ENCODE data around the gene TNIP2. TPM values are rescaled to one million over a fixed set of nuclear protein-coding genes. Genes with fewer than 3 reads are reported as not detected.

The TNIP2 gene
- total and polyA plus RNA-seq, 9 donors: 15.7 to 19.6 (median 17.7) TPM

- peaks cover 4% of the 10 kb centered on the region for H3K4me1 ChIP-seq (ENCODE audit: control insufficient read depth, insufficient read depth, low read length)
- 88% methylated on average over 4 of the region's 5 CpGs for WGBS (ENCODE audit: insufficient coverage)
- no peak for DNase-seq
- no peaks in the 10 kb centered on the region for H3K27me3 ChIP-seq (ENCODE audit: control insufficient read depth, insufficient read depth, low read length)
- H3K27ac ChIP-seq (ENCODE audit: low read length): no peak overlapping the region
- H3K4me3 ChIP-seq (ENCODE audit: low read length): no peak overlapping the region
- H3K9me3 ChIP-seq (replicated peaks; ENCODE audit: control insufficient read depth, low read depth, low read length): no peaks in the 10 kb centered on the region
- H3K36me3 ChIP-seq (ENCODE audit: control insufficient read depth, insufficient read depth, low read length): peaks cover 31% of the 10 kb centered on the region
These were observed 40.7 kb downstream of the TNIP2 start for GRCh38 chr4:2715426-2715825.

DNA sequence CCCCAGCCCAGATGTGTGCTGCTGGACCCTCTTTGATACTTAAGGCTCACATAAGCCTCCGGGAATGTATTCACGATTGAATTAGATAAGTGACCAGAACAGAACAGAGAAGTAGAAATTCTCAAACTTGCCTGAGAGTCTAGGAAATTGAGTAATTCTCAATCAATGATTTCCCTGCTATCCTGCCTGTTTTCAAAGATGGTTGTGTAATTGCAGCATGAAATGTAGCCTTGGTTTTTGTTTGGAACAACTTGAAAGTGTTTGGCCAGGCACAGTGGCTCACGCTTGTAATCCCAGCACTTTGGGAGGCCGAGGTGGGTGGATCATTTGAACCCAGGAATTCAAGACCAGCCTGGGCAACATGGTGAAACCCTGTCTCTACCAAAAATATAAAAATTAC is 41.2 kb downstream of the TNIP2 start:
- Histone ChIP-seq H3K36me3 (ENCODE audit: control insufficient read depth, insufficient read depth, low read length) (peaks cover 28% of the 10 kb centered on the region), H3K4me3 (ENCODE audit: low read length) (no peak overlapping the region), H3K9me3 (replicated peaks; ENCODE audit: control insufficient read depth, low read depth, low read length) (no peaks in the 10 kb centered on the region), H3K27me3 (ENCODE audit: control insufficient read depth, insufficient read depth, low read length) (no peaks in the 10 kb centered on the region), H3K4me1 (ENCODE audit: control insufficient read depth, insufficient read depth, low read length) (peaks cover 4% of the 10 kb centered on the region), H3K27ac (ENCODE audit: low read length) (no peak overlapping the region)
- DNase-seq: no peak
- 80% methylated on average over 1 of the region's 4 CpGs for WGBS (ENCODE audit: insufficient coverage)

DNA sequence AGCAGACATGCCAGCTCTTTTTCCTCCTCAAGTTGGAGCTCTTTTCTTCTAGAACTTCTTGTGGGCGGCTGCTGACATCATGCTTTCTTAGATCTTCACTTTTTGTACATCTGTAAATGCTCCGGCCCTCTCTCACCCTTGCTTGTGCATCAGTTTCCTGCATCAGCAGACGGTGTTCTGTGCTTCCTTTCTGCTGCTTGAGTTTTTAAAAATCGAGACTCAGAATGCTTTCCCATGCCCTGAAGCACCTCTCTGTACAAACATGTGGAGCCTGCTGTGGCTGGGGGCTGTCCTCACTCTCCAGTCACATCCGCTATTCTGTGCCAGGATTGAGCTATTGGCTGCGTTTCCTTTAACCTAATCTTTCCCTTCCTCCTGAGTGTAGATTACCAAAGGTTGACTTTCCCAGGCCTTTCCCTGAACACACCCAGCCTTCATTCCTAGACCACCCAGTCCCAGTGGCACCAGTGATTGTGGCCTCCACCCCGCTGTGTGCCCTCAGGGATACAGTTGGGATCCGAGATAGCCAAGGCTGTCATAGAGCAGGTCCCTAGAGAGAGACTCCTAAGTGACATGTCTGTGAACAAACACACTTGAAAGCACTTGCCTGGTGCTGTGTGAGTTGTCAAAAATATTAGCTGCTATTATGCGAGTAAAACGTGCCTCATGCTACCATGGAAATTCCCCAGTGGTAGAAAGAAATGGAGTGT is 41.9 kb downstream of the TNIP2 start:
- Histone ChIP-seq H3K36me3 (ENCODE audit: control insufficient read depth, insufficient read depth, low read length) (peaks cover 24% of the 10 kb centered on the region), H3K4me1 (ENCODE audit: control insufficient read depth, insufficient read depth, low read length) (peaks cover 4% of the 10 kb centered on the region), H3K27me3 (ENCODE audit: control insufficient read depth, insufficient read depth, low read length) (no peaks in the 10 kb centered on the region), H3K9me3 (replicated peaks; ENCODE audit: control insufficient read depth, low read depth, low read length) (no peaks in the 10 kb centered on the region), H3K27ac (ENCODE audit: low read length) (peak overlapping the region; percentile 76), H3K4me3 (ENCODE audit: low read length) (no peak overlapping the region)
- peak; percentile 75 for DNase-seq
- 25% methylated on average over 7 of the region's 10 CpGs for WGBS (ENCODE audit: insufficient coverage)

DNA sequence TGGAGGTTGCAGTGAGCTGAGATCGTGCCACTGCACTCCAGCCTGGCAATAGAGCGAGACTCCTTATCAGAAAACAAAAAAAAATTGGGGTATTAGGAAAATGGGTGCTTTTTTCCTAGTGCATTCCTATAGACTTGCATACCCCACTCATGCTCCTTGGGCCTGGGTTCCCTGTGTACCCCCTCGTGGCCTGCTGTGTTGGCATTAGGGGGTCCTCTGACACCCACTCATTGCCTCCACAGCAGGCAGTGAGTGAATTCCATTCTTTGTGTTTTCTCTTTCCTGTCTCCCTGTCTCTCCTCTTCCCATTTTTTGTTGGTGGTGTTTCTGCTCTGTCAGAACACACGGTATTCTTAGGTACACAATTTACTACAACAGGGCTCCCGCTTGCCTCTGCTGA is 42.8 kb downstream of the TNIP2 start:
- no peaks in the 10 kb centered on the region for H3K9me3 ChIP-seq (replicated peaks; ENCODE audit: control insufficient read depth, low read depth, low read length)
- no CpG with 5 or more reads among the region's 5 CpGs for WGBS (ENCODE audit: insufficient coverage)
- peaks cover 4% of the 10 kb centered on the region for H3K4me1 ChIP-seq (ENCODE audit: control insufficient read depth, insufficient read depth, low read length)
- no peak for DNase-seq
- H3K27me3 ChIP-seq (ENCODE audit: control insufficient read depth, insufficient read depth, low read length): no peaks in the 10 kb centered on the region
- H3K36me3 ChIP-seq (ENCODE audit: control insufficient read depth, insufficient read depth, low read length): peaks cover 27% of the 10 kb centered on the region
- no peak overlapping the region for H3K4me3 ChIP-seq (ENCODE audit: low read length)
- H3K27ac ChIP-seq (ENCODE audit: low read length): no peak overlapping the region

DNA sequence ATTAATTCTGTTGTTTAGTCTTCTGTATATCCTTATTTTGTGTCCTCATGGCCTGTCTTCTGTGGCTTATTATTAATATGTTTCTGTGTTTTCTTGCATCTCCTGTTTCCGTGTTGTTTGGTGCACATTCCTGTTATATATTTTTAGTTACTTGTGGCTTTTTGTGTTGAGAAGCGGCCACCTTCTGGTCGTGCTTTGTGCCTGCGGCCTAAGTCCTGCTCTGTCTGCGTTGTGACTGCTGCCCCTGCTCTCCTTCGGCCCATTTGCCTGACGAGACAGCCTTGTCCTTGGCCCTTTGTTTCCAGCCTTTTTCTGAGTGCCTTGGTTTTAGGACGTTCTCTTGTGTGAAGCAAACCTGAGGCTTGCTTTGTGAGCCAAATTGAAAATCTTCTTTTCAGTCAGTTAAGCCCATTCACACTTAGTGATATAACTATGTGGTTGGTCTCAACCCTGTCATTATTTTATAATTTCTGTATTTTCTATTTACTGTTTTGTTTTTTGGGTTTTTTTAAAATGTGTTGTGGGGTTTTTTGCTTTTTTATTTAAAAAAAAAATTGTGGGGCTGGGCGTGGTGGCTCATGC is 43.8 kb downstream of the TNIP2 start:
- Histone ChIP-seq H3K9me3 (replicated peaks; ENCODE audit: control insufficient read depth, low read depth, low read length) (no peaks in the 10 kb centered on the region), H3K27ac (ENCODE audit: low read length) (no peak overlapping the region), H3K4me1 (ENCODE audit: control insufficient read depth, insufficient read depth, low read length) (peaks cover 4% of the 10 kb centered on the region), H3K27me3 (ENCODE audit: control insufficient read depth, insufficient read depth, low read length) (no peaks in the 10 kb centered on the region), H3K36me3 (ENCODE audit: control insufficient read depth, insufficient read depth, low read length) (peaks cover 29% of the 10 kb centered on the region), H3K4me3 (ENCODE audit: low read length) (no peak overlapping the region)
- DNase-seq: no peak
- 80% methylated on average over 6 of the region's 9 CpGs for WGBS (ENCODE audit: insufficient coverage)

- WGBS (ENCODE audit: insufficient coverage): 80% methylated on average over 1 of the region's 7 CpGs
- Histone ChIP-seq H3K4me3 (ENCODE audit: low read length) (no peak overlapping the region), H3K27ac (ENCODE audit: low read length) (no peak overlapping the region), H3K4me1 (ENCODE audit: control insufficient read depth, insufficient read depth, low read length) (no peaks in the 10 kb centered on the region), H3K9me3 (replicated peaks; ENCODE audit: control insufficient read depth, low read depth, low read length) (no peaks in the 10 kb centered on the region), H3K27me3 (ENCODE audit: control insufficient read depth, insufficient read depth, low read length) (no peaks in the 10 kb centered on the region), H3K36me3 (ENCODE audit: control insufficient read depth, insufficient read depth, low read length) (peaks cover 64% of the 10 kb centered on the region)
- DNase-seq: no peak
These were observed 53.4 kb downstream of the TNIP2 start for GRCh38 chr4:2702770-2703169.

DNA sequence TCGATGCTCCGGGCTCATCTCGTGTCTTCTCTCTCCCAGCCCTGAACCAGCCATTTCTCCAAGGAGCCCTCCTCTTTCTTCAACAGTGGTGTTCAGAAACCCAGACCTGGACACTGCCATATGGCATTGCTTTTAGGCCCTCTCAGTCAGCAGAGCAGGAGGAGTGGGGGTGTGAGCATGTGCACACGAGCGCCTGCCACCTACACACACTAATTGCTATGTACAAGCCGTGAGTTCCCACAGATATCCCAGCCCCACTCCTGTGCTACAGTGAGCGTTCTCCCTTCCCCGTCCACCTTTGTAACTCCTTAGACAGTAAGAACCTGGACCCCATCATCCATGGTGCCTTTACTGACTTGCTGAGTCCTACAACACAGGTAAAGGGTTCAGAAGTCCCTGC is 53.8 kb downstream of the TNIP2 start:
- Histone ChIP-seq H3K27ac (ENCODE audit: low read length) (no peak overlapping the region), H3K27me3 (ENCODE audit: control insufficient read depth, insufficient read depth, low read length) (no peaks in the 10 kb centered on the region), H3K4me1 (ENCODE audit: control insufficient read depth, insufficient read depth, low read length) (no peaks in the 10 kb centered on the region), H3K9me3 (replicated peaks; ENCODE audit: control insufficient read depth, low read depth, low read length) (no peaks in the 10 kb centered on the region), H3K36me3 (ENCODE audit: control insufficient read depth, insufficient read depth, low read length) (peaks cover 68% of the 10 kb centered on the region), H3K4me3 (ENCODE audit: low read length) (no peak overlapping the region)
- no peak for DNase-seq
- WGBS (ENCODE audit: insufficient coverage): 94% methylated on average over 6 of the region's 8 CpGs

- Histone ChIP-seq H3K4me3 (ENCODE audit: low read length) (no peak overlapping the region), H3K27me3 (ENCODE audit: control insufficient read depth, insufficient read depth, low read length) (no peaks in the 10 kb centered on the region), H3K36me3 (ENCODE audit: control insufficient read depth, insufficient read depth, low read length) (peaks cover 76% of the 10 kb centered on the region), H3K9me3 (replicated peaks; ENCODE audit: control insufficient read depth, low read depth, low read length) (no peaks in the 10 kb centered on the region), H3K27ac (ENCODE audit: low read length) (no peak overlapping the region), H3K4me1 (ENCODE audit: control insufficient read depth, insufficient read depth, low read length) (no peaks in the 10 kb centered on the region)
- WGBS (ENCODE audit: insufficient coverage): 96% methylated on average over 3 of the region's 8 CpGs
- no peak for DNase-seq
These were observed 56.1 kb downstream of the TNIP2 start for GRCh38 chr4:2700031-2700430.

DNA sequence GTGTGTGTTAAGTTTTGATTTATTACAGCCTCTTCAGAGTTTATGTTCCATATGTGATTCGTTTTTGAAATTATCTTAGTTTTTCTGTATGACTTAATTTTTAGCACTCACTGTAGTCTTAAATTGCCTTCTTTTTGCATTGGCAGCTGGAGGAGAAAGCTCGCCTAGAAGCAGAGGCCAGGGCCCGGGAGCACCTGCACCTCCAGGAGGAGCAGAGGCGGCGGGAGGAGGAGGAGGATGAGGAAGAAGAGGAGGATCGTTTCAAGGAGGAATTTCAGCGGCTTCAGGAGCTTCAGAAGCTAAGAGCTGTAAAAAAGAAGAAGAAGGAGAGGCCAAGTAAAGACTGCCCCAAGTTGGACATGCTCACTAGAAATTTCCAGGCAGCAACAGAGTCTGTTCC is 56.6 kb downstream of the TNIP2 start:
- Histone ChIP-seq H3K36me3 (ENCODE audit: control insufficient read depth, insufficient read depth, low read length) (peaks cover 79% of the 10 kb centered on the region), H3K4me1 (ENCODE audit: control insufficient read depth, insufficient read depth, low read length) (no peaks in the 10 kb centered on the region), H3K27me3 (ENCODE audit: control insufficient read depth, insufficient read depth, low read length) (no peaks in the 10 kb centered on the region), H3K9me3 (replicated peaks; ENCODE audit: control insufficient read depth, low read depth, low read length) (no peaks in the 10 kb centered on the region), H3K27ac (ENCODE audit: low read length) (no peak overlapping the region), H3K4me3 (ENCODE audit: low read length) (no peak overlapping the region)
- no peak for DNase-seq
- 90% methylated on average over 6 of the region's 7 CpGs for WGBS (ENCODE audit: insufficient coverage)

- H3K27ac ChIP-seq (ENCODE audit: low read length): no peak overlapping the region
- H3K4me1 ChIP-seq (ENCODE audit: control insufficient read depth, insufficient read depth, low read length): no peaks in the 10 kb centered on the region
- H3K27me3 ChIP-seq (ENCODE audit: control insufficient read depth, insufficient read depth, low read length): no peaks in the 10 kb centered on the region
- peaks cover 79% of the 10 kb centered on the region for H3K36me3 ChIP-seq (ENCODE audit: control insufficient read depth, insufficient read depth, low read length)
- 98% methylated on average over 7 of the region's 12 CpGs for WGBS (ENCODE audit: insufficient coverage)
- no peaks in the 10 kb centered on the region for H3K9me3 ChIP-seq (replicated peaks; ENCODE audit: control insufficient read depth, low read depth, low read length)
- no peak overlapping the region for H3K4me3 ChIP-seq (ENCODE audit: low read length)
- no peak for DNase-seq
These were observed 57.1 kb downstream of the TNIP2 start for GRCh38 chr4:2698951-2699505.

Data from muscle of leg (tissue), 11 donors.